Sigmoid colon (tissue), 3 donors: ENCODE data around the gene MED16.

Experiments used
- CTCF ChIP-seq, 4 experiments: fragments of 450-650 bp in 3 of 4; fragments of 200-600 bp in 1 of 4; IDR thresholded peaks; one replicate each; pipeline ENCODE4 v1.5.1; 2016 to 2019; ENCODE audit warnings: antibody characterized with exemption in 4 of 4, mild to moderate bottlenecking in 3 of 4, moderate library complexity in 2 of 4
- POLR2A ChIP-seq, 2 donors: fragments of 450-650 bp; IDR thresholded peaks; one replicate each; pipeline ENCODE4 v1.6.1; 2016; ENCODE audit warnings: antibody characterized with exemption in 2 of 2, mild to moderate bottlenecking in 2 of 2, moderate library complexity in 2 of 2

- TF ChIP-seq CTCF (IDR thresholded peaks at IDR 0.05): no peak
- TF ChIP-seq POLR2A (IDR thresholded peaks at IDR 0.05): no peak
Observed at GRCh38 chr19:898663-899062, 5.7 kb upstream of the MED16 start.
